K562 (cell line): Measurements from ENCODE around the gene HOXB3. TPM values are rescaled to one million over a fixed set of nuclear protein-coding genes. Genes with fewer than 3 reads are reported as not detected.

ENCODE experiments used
- BRD9 ChIP-seq: fragments of 450-650 bp; IDR thresholded peaks from 2 replicates; pipeline ENCODE4 v1.6.1; 2018; ENCODE audit warnings: low read depth; ENCODE audit not compliant: partially characterized antibody
- DNMT1 ChIP-seq: fragments of 450-650 bp; IDR thresholded peaks from 2 replicates; pipeline ENCODE4 v1.6.1; 2016; ENCODE audit warnings: antibody characterized with exemption, mild to moderate bottlenecking
- FOXO4 ChIP-seq: fragments of 450-650 bp; formaldehyde crosslinking; IDR thresholded peaks from 2 replicates; pipeline ENCODE4 v1.4.0; 2020; ENCODE audit warnings: mild to moderate bottlenecking, moderate library complexity
- MEF2A ChIP-seq: IDR thresholded peaks from 2 replicates; pipeline ENCODE4 v1.6.1; 2011; ENCODE audit warnings: low read depth, mild to moderate bottlenecking, low read length, moderate library complexity; ENCODE audit not compliant: control insufficient read depth
- MLLT1 ChIP-seq, 2 experiments: fragments of 450-650 bp; IDR thresholded peaks; 2 replicates each; pipeline ENCODE4 v1.6.1; 2016
- NKRF ChIP-seq: fragments of 450-650 bp; IDR thresholded peaks from 2 replicates; pipeline ENCODE4 v1.6.1; 2016; ENCODE audit warnings: borderline replicate concordance
- NR4A1 ChIP-seq, 2 experiments: fragments of 250-450 bp in 1 of 2; fragments of 450-650 bp in 1 of 2; sonication (Bioruptor Pico) in 1 of 2; IDR thresholded peaks; 2 replicates each; pipeline versions ENCODE4 v1.4.0 to v1.6.1; 2016 to 2020; ENCODE audit warnings: mild to moderate bottlenecking in 2 of 2, missing compliant biosample characterization in 1 of 2, missing genetic modification characterization in 1 of 2, moderate library complexity in 1 of 2
- RBFOX2 ChIP-seq: fragments of 200-400 bp; formaldehyde crosslinking; IDR thresholded peaks from 2 replicates; pipeline ENCODE4 v1.6.1; 2017; ENCODE audit warnings: low read depth, mild to moderate bottlenecking, low read length, moderate library complexity
- SREBF2 ChIP-seq: sonication (generic); formaldehyde crosslinking; IDR thresholded peaks from 2 replicates; pipeline ENCODE4 v1.4.0; 2020; ENCODE audit warnings: mild to moderate bottlenecking, missing genetic modification reagents
- TBL1XR1 ChIP-seq, 2 experiments: IDR thresholded peaks; 2 replicates each; pipeline ENCODE4 v1.6.1; 2012; ENCODE audit warnings: improper control_type of control experiment in 2 of 2, low read length in 2 of 2, mild to moderate bottlenecking in 1 of 2
- ZBTB17 ChIP-seq: fragments of 450-650 bp; formaldehyde crosslinking; IDR thresholded peaks from 2 replicates; pipeline ENCODE4 v1.4.0; 2020; ENCODE audit warnings: mild to moderate bottlenecking
- ZFP1 ChIP-seq: fragments of 450-650 bp; formaldehyde crosslinking; IDR thresholded peaks from 2 replicates; pipeline ENCODE4 v1.4.0; 2020; ENCODE audit warnings: mild to moderate bottlenecking, mixed read lengths
- ZSCAN32 ChIP-seq: fragments of 450-650 bp; formaldehyde crosslinking; IDR thresholded peaks from 2 replicates; pipeline ENCODE4 v1.4.0; 2020; ENCODE audit warnings: mild to moderate bottlenecking, moderate library complexity
- polyA plus RNA-seq, 8 experiments: library from polyadenylated mRNA; depleted of rRNA in 4 of 8; stranded (reverse) in 5 of 8; unstranded in 3 of 8; fragments of >200 nt; fragmentation: Nextera tagmentation in 2 of 8; fragmentation: Illumina TruSeq in 1 of 8; extraction: Ambion mirVana in 2 of 8; extraction: Trizol in 1 of 8; gene quantifications; 2 replicates each; pipeline versions ENCODE4 v1.2.1 to v1.2.3, GENCODE V29; 2011 to 2014; ENCODE audit warnings: inconsistent platforms in 1 of 8, missing spikeins in 1 of 8
- total RNA-seq, 7 experiments: library from RNA; depleted of rRNA in 6 of 7; stranded (reverse); fragments of >200 nt in 6 of 7; fragmentation: Illumina TruSeq in 2 of 7; extraction: Trizol in 2 of 7; gene quantifications; 2 replicates each; pipeline versions ENCODE4 v1.2.1 to v1.2.3, GENCODE V29; 2011 to 2021; ENCODE audit warnings: low replicate concordance in 1 of 7
- TF ChIP-seq, protein P1 (sequence below): fragments of 450-650 bp; IDR thresholded peaks from 2 replicates; pipeline ENCODE4 v1.6.1; 2017; ENCODE audit warnings: antibody characterized with exemption
- TF ChIP-seq, protein P2 (sequence below), 3 experiments: fragments of 200-800 bp in 1 of 3; sonication (Bioruptor generic) in 1 of 3; sonication (generic) in 1 of 3; formaldehyde crosslinking in 1 of 3; IDR thresholded peaks; 2 replicates each; pipeline versions ENCODE4 v1.6.1 to v1.8.0; 2016 to 2022; ENCODE audit warnings: mild to moderate bottlenecking in 2 of 3, missing compliant biosample characterization in 2 of 3, missing genetic modification characterization in 2 of 3, missing genetic modification reagents in 1 of 3

HOXB3 gene
- total and polyA plus RNA-seq, 9 of the 15 experiments (the other 6 are each of a cell fraction or from before 2014, with no cell fraction given), result 2.4 to 41.3 (median 20.2) TPM

DNA sequence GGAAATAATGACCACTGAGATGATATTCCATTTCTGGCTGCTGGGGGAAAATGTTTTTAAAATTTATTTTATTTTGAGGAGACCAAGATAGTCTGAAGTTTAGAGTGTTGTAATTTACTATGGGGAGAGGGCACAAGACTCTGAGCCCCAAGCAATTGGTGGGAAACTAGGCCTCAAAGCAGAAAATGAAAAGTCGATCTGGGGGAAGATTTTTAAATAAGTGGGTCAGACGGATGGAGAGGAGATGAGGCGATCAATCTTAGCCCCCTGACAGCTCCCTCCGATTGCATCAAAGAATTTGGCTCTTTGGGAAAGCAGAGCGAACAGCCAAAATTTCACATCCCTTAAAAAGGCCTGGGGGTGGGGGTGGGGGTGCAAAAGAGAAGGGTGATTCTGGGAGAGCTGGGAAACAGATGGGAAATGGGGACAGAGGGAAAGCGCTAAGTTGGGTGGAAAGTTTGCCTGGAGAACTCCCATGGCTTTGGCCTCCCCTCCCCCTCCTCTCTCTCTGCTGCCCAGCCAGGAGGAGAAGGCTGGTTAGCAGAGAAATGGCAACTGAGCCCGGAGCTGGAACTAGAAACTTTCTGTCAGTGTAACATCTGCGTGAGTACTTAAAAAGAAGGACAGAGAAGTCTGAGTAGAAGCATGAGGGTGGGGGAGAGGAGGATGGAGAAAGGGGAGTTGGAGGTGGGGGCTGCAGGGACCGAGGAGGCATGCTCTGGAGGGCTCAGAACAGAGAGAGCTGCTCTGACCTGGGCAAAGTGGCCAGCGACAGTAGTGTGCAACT lies 43.7 kb downstream of the HOXB3 start (continued):
- TF ChIP-seq RBFOX2 (peak; percentile 60), ZFP1 (CRISPR knock-in tag) (no peak; the same call in 1 of the 2 replicates), SREBF2 (CRISPR knock-in tag) (no peak), NR4A1 (CRISPR knock-in tag; IDR thresholded peaks at IDR 0.05) (no peak), NR4A1 (tag; IDR thresholded peaks at IDR 0.05) (no peak; the same call in 1 of the 2 replicates), ZSCAN32 (CRISPR knock-in tag) (0 out of 2 replicates have a peak, but pooled peaks have one; percentile 9), MEF2A (no peak), ZBTB17 (CRISPR knock-in tag) (peak; percentile 97), DNMT1 (0 out of 2 replicates have a peak, but pooled peaks have one; percentile 46), MLLT1 (IDR thresholded peaks at IDR 0.05) (peak; percentile 72 to 94), NKRF (peak; percentile 37; the same call in 1 of the 2 replicates), BRD9 (peak; percentile 72), TBL1XR1 (IDR thresholded peaks at IDR 0.05; ENCODE audit: low read length in 2 of 2) (peak in 1 of 2 experiments; percentile 14; a peak in 1 of 4 replicates), FOXO4 (CRISPR knock-in tag) (no peak)
- TF ChIP-seq, protein P1, sequence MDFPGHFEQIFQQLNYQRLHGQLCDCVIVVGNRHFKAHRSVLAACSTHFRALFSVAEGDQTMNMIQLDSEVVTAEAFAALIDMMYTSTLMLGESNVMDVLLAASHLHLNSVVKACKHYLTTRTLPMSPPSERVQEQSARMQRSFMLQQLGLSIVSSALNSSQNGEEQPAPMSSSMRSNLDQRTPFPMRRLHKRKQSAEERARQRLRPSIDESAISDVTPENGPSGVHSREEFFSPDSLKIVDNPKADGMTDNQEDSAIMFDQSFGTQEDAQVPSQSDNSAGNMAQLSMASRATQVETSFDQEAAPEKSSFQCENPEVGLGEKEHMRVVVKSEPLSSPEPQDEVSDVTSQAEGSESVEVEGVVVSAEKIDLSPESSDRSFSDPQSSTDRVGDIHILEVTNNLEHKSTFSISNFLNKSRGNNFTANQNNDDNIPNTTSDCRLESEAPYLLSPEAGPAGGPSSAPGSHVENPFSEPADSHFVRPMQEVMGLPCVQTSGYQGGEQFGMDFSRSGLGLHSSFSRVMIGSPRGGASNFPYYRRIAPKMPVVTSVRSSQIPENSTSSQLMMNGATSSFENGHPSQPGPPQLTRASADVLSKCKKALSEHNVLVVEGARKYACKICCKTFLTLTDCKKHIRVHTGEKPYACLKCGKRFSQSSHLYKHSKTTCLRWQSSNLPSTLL, result no peak
- TF ChIP-seq, protein P2, sequence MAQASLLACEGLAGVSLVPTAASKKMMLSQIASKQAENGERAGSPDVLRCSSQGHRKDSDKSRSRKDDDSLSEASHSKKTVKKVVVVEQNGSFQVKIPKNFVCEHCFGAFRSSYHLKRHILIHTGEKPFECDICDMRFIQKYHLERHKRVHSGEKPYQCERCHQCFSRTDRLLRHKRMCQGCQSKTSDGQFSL (CRISPR knock-in tag; IDR thresholded peaks at IDR 0.05), result 0 out of 2 replicates have a peak, but pooled peaks have one; percentile 42
- TF ChIP-seq, protein P2 (tag; IDR thresholded peaks at IDR 0.05), result peak in 1 of 2 experiments; percentile 41; a peak in 1 of 4 replicates
